IPS-20b (cell line): Measurements from ENCODE around the gene PRSS36.
"Not testable (repeated sequence)": the region's sequence is repeated elsewhere in the genome, so short reads cannot be mapped to it uniquely, and the experiment has no call there.

ENCODE experiments used
- H3K27ac ChIP-seq: one replicate; pipeline ENCODE4 v1.5.1; 2013; ENCODE audit warnings: low read length
- H3K27me3 ChIP-seq: 2 replicates; pipeline ENCODE4 v1.6.1; 2013; ENCODE audit warnings: mild to moderate bottlenecking, low read length, inconsistent platforms; ENCODE audit not compliant: insufficient read depth
- H3K36me3 ChIP-seq: 2 replicates; pipeline ENCODE4 v1.6.1; 2013; ENCODE audit warnings: low read depth, mild to moderate bottlenecking, inconsistent platforms, low read length, moderate library complexity; ENCODE audit not compliant: insufficient read depth
- H3K4me1 ChIP-seq: 2 replicates; pipeline ENCODE4 v1.6.1; 2013; ENCODE audit warnings: mild to moderate bottlenecking, control low read depth, inconsistent platforms, low read length, moderate library complexity; ENCODE audit not compliant: insufficient read depth
- H3K4me3 ChIP-seq: 2 replicates; pipeline ENCODE4 v1.5.1; 2013; ENCODE audit warnings: mild to moderate bottlenecking, low read length, inconsistent platforms
- H3K9ac ChIP-seq: 2 replicates; pipeline ENCODE4 v1.6.1; 2013; ENCODE audit warnings: low read depth, mild to moderate bottlenecking, inconsistent platforms, low read length, moderate library complexity
- H3K9me3 ChIP-seq: 2 replicates; pipeline ENCODE4 v1.6.1; 2013; ENCODE audit warnings: mild to moderate bottlenecking, low read depth, low read length, inconsistent platforms; ENCODE audit not compliant: insufficient read depth

PRSS36 gene

DNA sequence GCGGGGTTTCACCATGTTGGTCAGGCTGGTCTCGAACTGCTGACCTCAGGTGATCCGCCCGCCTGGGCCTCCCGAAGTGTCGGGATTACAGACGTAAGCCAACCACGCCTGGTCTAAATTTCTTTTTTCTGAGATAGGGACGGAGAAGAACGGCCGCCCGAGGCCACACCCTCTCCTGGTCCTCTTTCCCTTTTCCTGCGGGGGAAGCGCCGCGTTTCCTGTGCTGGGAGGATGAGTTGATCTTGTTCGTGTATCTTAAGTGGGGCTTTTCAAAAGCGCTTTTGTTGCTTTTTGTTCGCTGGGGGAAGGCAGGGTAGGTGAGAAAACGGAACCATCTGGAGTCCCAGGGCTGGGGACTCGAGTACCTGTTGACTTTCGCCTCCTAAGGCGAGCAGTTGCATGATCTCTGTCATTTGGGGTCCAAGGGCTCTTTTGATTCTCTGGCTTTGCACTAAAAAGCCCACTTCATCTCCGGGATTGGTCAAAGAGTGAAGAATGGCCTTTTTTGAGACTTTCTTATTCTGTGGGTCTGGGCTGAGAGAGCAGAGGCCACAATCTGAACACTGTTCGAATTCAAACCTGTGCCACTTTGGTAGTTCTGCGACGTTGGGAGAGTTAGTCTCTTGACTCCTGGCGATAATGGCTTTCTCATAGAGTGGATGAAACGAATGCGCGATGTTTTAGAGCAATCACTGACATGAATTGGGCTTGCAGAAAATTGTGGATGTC lies 31.4 kb upstream of the PRSS36 start:
- H3K4me3 ChIP-seq = peak overlapping the region; percentile 100
- H3K9me3 ChIP-seq = no peaks in the 10 kb centered on the region
- H3K9ac ChIP-seq = peak overlapping the region; percentile 99
- no peaks in the 10 kb centered on the region for H3K27me3 ChIP-seq
- H3K4me1 ChIP-seq = peaks cover 7% of the 10 kb centered on the region
- H3K27ac ChIP-seq = no peak overlapping the region
- peaks cover 53% of the 10 kb centered on the region for H3K36me3 ChIP-seq

DNA sequence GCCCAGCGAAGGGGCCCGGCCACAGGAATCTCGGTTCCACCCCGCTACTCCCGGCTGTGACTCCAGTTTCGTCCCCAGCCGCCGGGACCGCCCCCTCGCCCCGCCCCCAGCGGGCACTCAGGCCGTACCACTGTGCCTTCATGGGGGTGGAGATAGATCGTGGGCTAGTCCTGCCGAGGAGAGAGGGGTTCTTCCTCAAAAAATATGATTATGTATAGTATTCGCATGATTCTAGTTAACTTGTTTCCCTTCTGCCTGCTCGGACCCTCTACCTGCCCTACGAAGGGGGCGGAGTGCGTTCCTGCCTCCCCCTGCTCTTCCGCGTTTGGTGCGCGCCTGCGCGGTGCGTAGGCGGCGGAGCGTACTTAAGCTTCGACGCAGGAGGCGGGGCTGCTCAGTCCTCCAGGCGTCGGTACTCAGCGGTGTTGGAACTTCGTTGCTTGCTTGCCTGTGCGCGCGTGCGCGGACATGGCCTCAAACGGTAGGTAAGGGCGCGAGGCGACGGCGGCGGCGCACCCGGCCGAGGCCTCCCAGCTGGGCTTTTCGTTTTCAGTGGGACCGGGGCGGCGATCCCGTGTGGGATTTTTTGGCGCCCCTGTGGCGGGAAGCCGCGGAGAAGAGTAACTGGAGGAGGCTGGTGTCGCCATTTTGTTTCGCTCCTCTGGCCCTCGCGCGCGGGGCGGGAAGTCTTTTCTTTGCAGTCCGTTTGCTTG lies 30.0 kb upstream of the PRSS36 start, which contains the start of gene FUS:
FUS (plus strand) TSS at position 393 of the 713 bp plus-strand sequence; CDS start at position 469, 76 bp downstream.
- Histone ChIP-seq H3K9me3 (no peaks in the 10 kb centered on the region), H3K4me1 (peaks cover 7% of the 10 kb centered on the region), H3K36me3 (peaks cover 39% of the 10 kb centered on the region), H3K27me3 (no peaks in the 10 kb centered on the region), H3K27ac (peak within 1 kb of the TSS; percentile 100), H3K9ac (peak within 1 kb of the TSS; percentile 99), H3K4me3 (peak within 1 kb of the TSS; percentile 100)

DNA sequence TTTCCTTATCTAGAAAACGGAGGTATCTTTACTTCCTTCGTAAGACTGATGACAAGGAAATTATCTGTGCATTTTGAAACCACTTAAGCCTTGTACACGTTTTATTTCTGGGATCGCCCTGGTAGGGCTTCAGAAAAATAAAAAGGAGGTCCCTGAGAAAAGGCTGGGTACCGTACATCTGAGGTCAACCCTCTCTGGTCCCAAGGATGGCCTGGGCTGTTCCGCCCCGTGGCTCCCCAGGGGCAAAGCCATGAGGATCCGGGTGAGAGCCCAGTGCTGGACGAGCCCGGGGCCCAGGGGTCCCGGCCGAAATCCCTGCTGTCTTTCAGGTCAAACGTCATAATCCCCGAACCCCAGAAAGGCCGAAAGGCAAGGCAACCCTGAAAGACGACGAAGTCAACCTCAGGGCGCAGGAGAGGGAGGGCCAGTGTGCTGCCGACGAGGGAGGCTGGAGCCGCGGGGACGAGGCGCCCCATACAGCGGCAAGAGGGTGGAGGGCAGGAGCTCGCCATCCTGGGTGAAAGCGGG lies 29.4 kb upstream of the PRSS36 start:
- Histone ChIP-seq H3K4me1 (peaks cover 7% of the 10 kb centered on the region), H3K27ac (peak overlapping the region; percentile 100), H3K36me3 (peaks cover 33% of the 10 kb centered on the region), H3K9me3 (no peaks in the 10 kb centered on the region), H3K4me3 (peak overlapping the region; percentile 100), H3K9ac (peak overlapping the region; percentile 99; the same call in 1 of the 2 replicates), H3K27me3 (no peaks in the 10 kb centered on the region)

DNA sequence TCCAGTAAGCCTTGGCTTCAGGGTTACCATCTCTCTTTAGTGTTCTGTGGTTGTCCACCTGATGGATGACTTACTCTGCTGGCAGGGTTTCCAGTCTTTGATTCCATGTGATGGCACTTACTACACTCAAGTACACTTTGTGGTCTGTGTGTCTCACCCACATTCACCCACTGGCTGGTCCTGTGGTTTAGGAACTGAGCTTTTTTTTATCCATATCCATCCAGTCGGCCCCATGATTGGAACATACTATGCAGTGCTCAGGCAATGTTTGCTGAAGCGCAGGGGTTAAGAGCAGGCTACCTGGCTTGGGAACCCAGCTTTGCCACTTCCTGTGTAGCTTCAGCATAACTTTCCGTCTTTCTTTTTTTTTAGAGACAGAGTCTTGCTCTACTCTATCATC lies 27.3 kb upstream of the PRSS36 start:
- H3K4me1 ChIP-seq = peaks cover 4% of the 10 kb centered on the region
- no peak overlapping the region for H3K4me3 ChIP-seq
- no peaks in the 10 kb centered on the region for H3K27me3 ChIP-seq
- peaks cover 12% of the 10 kb centered on the region for H3K36me3 ChIP-seq
- H3K9ac ChIP-seq = no peak overlapping the region
- no peaks in the 10 kb centered on the region for H3K9me3 ChIP-seq
- no peak overlapping the region for H3K27ac ChIP-seq

DNA sequence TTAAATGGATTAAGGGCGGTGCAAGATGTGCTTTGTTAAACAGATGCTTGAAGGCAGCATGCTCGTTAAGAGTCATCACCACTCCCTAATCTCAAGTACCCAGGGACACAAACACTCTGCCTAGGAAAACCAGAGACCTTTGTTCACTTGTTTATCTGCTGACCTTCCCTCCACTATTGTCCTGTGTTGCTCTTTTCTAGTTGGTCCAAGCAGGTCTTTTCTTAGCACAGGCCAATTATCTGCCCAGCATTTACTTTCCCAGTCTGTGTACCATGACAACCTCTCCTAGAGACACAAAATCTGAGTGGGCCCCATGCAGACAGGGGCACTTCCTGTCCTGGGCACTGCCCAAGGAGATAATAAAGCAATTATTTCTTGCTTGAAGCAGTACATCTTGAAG lies 20.2 kb upstream of the PRSS36 start:
- not testable (repeated sequence) for H3K9ac ChIP-seq, H3K4me3 ChIP-seq, H3K4me1 ChIP-seq, H3K36me3 ChIP-seq, H3K9me3 ChIP-seq, H3K27ac ChIP-seq, H3K27me3 ChIP-seq

DNA sequence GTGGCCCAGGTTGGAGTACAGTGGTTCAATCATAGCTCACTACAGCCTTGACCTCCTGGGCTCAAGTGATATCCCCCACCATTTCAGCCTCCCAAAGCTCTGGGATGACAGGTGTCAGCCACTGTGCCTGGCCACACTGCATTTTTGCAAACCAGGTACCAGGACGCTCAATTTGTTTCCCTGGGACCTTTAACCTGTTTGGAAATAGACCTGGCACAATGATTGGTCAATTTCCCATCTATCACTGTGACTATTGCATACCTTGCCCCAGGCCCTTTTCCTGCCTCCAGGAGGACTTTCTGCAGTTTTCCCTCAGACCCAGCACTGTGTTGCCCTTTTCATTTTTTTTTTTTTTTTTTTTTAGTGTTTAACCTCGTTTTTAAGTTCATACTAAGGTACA lies 19.0 kb upstream of the PRSS36 start:
- Histone ChIP-seq H3K9ac (no peak overlapping the region), H3K36me3 (no peaks in the 10 kb centered on the region), H3K4me3 (no peak overlapping the region), H3K27ac (no peak overlapping the region), H3K9me3 (no peaks in the 10 kb centered on the region), H3K4me1 (peaks cover 4% of the 10 kb centered on the region; the same call in 1 of the 2 replicates), H3K27me3 (no peaks in the 10 kb centered on the region)

DNA sequence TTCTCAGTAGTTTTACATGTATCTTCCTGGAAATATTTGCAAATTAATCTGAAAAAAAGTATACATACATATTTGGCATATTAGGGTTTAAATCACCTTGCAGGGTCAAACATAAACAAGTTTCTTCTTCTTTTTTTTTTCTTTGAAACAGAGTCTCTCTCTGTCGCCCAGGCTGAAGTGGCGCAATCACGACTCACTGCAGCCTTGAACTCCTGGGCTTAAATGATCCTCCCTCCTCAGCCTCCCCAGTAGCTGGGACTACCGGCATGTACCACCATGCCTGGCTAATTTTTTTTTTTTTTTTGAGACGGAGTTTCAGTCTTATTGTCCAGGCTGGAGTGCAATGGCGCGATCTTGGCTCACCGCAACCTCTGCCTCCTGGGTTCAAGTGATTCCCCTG lies 17.4 kb upstream of the PRSS36 start:
- Histone ChIP-seq H3K36me3 (no peaks in the 10 kb centered on the region), H3K4me3 (no peak overlapping the region), H3K9ac (no peak overlapping the region), H3K9me3 (no peaks in the 10 kb centered on the region), H3K4me1 (0 out of 2 replicates have a peak, but pooled peaks cover 4% of the 10 kb centered on the region), H3K27ac (no peak overlapping the region), H3K27me3 (no peaks in the 10 kb centered on the region)

DNA sequence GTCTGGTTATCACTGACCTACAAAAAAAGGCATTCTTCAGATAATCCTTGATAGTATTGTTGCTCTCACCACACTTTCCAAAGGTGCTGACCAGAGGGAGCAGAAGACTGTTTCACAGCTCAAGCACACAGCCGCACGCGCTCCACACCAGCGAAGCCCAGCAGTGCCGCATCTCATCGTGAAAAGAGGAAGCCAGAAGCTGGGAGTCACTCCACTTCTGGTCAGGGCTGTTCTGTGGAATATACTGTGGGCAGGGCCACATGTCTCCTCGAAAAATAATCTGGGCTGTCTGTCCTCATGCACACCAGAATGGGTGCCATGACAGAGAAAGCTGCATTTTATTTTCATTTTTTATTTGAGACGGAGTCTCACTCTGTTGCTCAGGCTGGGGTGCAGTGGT lies 7.3 kb upstream of the PRSS36 start:
- Histone ChIP-seq H3K4me1 (no peaks in the 10 kb centered on the region), H3K9ac (no peak overlapping the region), H3K27ac (no peak overlapping the region), H3K4me3 (no peak overlapping the region), H3K27me3 (no peaks in the 10 kb centered on the region), H3K36me3 (no peaks in the 10 kb centered on the region), H3K9me3 (no peaks in the 10 kb centered on the region)

DNA sequence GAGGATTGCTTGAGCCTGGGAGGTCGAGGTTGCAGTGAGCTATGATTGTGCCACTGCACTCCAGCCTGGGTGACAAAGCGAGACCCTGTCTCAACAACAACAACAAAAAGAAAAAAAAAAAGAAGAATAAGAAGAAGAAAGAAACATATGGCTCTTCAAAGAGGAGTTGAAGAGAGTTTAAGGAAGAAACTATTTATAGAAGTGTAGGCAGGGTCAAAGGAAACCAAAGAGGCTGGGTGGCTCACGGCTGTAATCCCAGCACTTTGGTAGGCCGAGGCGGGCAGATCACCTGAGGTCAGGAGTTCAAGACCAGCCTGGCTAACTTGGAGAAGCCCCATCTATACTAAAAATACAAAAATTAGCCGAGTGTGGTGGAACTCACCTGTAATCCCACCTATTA lies 1.1 kb upstream of the PRSS36 start:
- not testable (repeated sequence) for H3K4me3 ChIP-seq, H3K9me3 ChIP-seq, H3K36me3 ChIP-seq, H3K9ac ChIP-seq, H3K4me1 ChIP-seq, H3K27ac ChIP-seq
- peaks cover 30% of the 10 kb centered on the region for H3K27me3 ChIP-seq

DNA sequence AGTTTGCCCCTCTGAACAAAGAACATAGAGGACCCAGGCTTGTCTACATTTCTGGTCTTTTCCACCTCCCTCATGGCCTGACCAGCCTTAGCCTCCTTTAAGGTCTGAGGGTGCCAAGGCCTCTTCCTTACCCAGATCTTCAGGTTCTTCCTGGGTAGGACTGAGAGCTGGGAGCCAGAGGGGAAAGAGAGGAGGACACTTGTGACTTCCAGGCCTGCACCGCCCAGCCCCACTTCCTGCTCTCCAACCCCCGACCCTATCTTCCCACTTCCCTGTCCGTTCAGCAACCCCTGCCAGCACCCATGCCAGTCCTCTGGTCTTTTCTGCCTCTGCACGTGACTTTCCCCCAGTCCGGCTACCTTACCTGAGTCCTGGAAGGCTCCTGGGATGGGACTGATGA lies 534 bp downstream of the PRSS36 start:
- H3K9me3 ChIP-seq = no peaks in the 10 kb centered on the region
- peaks cover 36% of the 10 kb centered on the region for H3K27me3 ChIP-seq
- H3K9ac ChIP-seq = no peak overlapping the region
- no peak overlapping the region for H3K27ac ChIP-seq
- H3K4me1 ChIP-seq = no peaks in the 10 kb centered on the region
- H3K4me3 ChIP-seq = no peak overlapping the region
- no peaks in the 10 kb centered on the region for H3K36me3 ChIP-seq

DNA sequence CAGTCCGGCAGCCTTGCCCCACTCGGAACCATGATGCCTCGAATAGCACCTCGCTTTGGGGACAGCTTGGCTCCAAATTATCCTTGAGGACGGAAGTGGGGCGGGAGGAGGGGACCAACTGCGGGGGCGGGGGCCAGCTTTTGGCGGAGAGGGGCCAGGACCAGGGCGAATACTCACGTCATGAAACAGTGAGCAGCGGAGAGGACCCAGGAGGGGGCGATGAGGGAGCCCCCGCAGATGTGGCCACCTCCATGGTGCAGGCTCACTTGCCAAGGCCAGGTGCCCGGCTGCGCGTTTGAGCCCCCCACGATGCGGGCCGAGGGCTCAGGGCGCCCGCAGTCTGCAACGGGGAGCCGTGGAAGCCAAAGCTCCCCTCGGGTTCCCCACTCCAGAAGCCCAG lies 970 bp downstream of the PRSS36 start:
- Histone ChIP-seq H3K27me3 (peaks cover 38% of the 10 kb centered on the region), H3K4me1 (no peaks in the 10 kb centered on the region), H3K4me3 (no peak overlapping the region; the same call in 1 of the 2 replicates), H3K9ac (no peak overlapping the region), H3K9me3 (no peaks in the 10 kb centered on the region), H3K36me3 (no peaks in the 10 kb centered on the region), H3K27ac (no peak overlapping the region)

DNA sequence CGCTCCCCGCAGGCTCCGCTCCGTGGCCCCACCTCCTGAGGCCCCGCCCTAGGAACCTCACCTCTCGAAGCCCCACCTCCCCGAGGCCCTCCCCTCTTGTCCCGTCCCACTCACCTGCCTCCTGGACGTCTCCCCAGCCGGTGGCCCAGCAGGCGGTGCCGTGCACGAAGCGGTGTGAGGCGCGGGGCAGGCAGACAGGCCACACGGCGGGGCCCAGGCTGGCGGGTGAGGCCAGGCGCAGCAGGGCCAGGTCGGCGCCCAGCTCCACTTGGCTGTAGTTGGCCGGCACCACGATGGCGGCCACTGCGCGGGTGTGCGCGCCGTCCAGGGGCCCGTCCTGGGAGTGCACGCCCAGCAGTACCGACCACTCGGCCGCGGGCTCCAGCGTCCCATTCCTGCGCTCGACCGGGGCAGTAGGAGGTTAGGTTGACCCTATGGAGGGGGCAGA lies 1.6 kb downstream of the PRSS36 start:
- Histone ChIP-seq H3K27me3 (peaks cover 44% of the 10 kb centered on the region), H3K27ac (no peak overlapping the region), H3K4me1 (no peaks in the 10 kb centered on the region), H3K4me3 (peak overlapping the region; percentile 59; the same call in 1 of the 2 replicates), H3K9ac (peak overlapping the region; percentile 13; the same call in 1 of the 2 replicates), H3K9me3 (no peaks in the 10 kb centered on the region), H3K36me3 (no peaks in the 10 kb centered on the region)
